ENCODE data around the gene RGS12. TPM values are rescaled to one million over a fixed set of nuclear protein-coding genes. Genes with fewer than 3 reads are reported as not detected.

Gene RGS12
- total RNA-seq, 1 donor from 2014 or later = 64.8 TPM

- Histone ChIP-seq H3K9me3 (no peaks in the 10 kb centered on the region), H3K36me3 (no peaks in the 10 kb centered on the region), H3K4me1 (no peaks in the 10 kb centered on the region), H3K27ac (no peak overlapping the region), H3K27me3 (no peaks in the 10 kb centered on the region), H3K4me3 (no peak overlapping the region)
- intact Hi-C loops (cut with DNase I) = no loop called here
- DNase-seq (ENCODE audit: extremely low spot score in 2 of 2) = no peak
- no peak for TF ChIP-seq CTCF (IDR thresholded peaks at IDR 0.05)
- TF ChIP-seq POLR2AphosphoS5 (IDR thresholded peaks at IDR 0.05; ENCODE audit: insufficient read depth in 1 of 2, low read depth in 1 of 2) = no peak
- TF ChIP-seq POLR2A (IDR thresholded peaks at IDR 0.05) = no peak
Measured at GRCh38 chr4:3263876-3264193, 29.0 kb upstream of the RGS12 start.

GRCh38 chr4:3266076-3266475 is 26.7 kb upstream of the RGS12 start:
- no peaks in the 10 kb centered on the region for H3K4me1 ChIP-seq
- peak in 1 of 2 donors; percentile 49 for DNase-seq (ENCODE audit: extremely low spot score in 2 of 2)
- H3K4me3 ChIP-seq = no peak overlapping the region
- H3K9me3 ChIP-seq = no peaks in the 10 kb centered on the region
- H3K27me3 ChIP-seq = no peaks in the 10 kb centered on the region
- no peaks in the 10 kb centered on the region for H3K36me3 ChIP-seq
- TF ChIP-seq CTCF (IDR thresholded peaks at IDR 0.05) (no peak), POLR2A (IDR thresholded peaks at IDR 0.05) (no peak), POLR2AphosphoS5 (IDR thresholded peaks at IDR 0.05; ENCODE audit: insufficient read depth in 1 of 2, low read depth in 1 of 2) (no peak)
- intact Hi-C loops (cut with DNase I) = no loop called here
- no peak overlapping the region for H3K27ac ChIP-seq

GRCh38 chr4:3267576-3268394 is 25.0 kb upstream of the RGS12 start:
- peak in 1 of 2 donors; percentile 52 for DNase-seq (ENCODE audit: extremely low spot score in 2 of 2)
- TF ChIP-seq POLR2A (IDR thresholded peaks at IDR 0.05) (no peak), POLR2AphosphoS5 (IDR thresholded peaks at IDR 0.05; ENCODE audit: insufficient read depth in 1 of 2, low read depth in 1 of 2) (no peak)
- Histone ChIP-seq H3K27me3 (no peaks in the 10 kb centered on the region), H3K9me3 (no peaks in the 10 kb centered on the region), H3K27ac (no peak overlapping the region), H3K36me3 (no peaks in the 10 kb centered on the region), H3K4me3 (no peak overlapping the region), H3K4me1 (no peaks in the 10 kb centered on the region)
- intact Hi-C loops (cut with DNase I) = no loop called here

- DNase-seq (ENCODE audit: extremely low spot score in 2 of 2) = peak in 1 of 2 donors; percentile 58
- no peaks in the 10 kb centered on the region for H3K36me3 ChIP-seq
- H3K27ac ChIP-seq = no peak overlapping the region
- TF ChIP-seq POLR2AphosphoS5 (IDR thresholded peaks at IDR 0.05; ENCODE audit: insufficient read depth in 1 of 2, low read depth in 1 of 2) = no peak
- no peaks in the 10 kb centered on the region for H3K4me1 ChIP-seq
- no peaks in the 10 kb centered on the region for H3K9me3 ChIP-seq
- intact Hi-C loops (cut with DNase I) = no loop called here
- H3K27me3 ChIP-seq = no peaks in the 10 kb centered on the region
- H3K4me3 ChIP-seq = no peak overlapping the region
Measured at GRCh38 chr4:3268395-3269104, 24.3 kb upstream of the RGS12 start.

GRCh38 chr4:3269105-3269927 is 23.5 kb upstream of the RGS12 start:
- H3K27ac ChIP-seq = no peak overlapping the region
- peak in 1 of 2 donors; percentile 67 for DNase-seq (ENCODE audit: extremely low spot score in 2 of 2)

More at GRCh38 chr4:3269105-3269927, 23.5 kb upstream of the RGS12 start:
- Histone ChIP-seq H3K4me1 (no peaks in the 10 kb centered on the region), H3K9me3 (no peaks in the 10 kb centered on the region), H3K4me3 (no peak overlapping the region), H3K27me3 (no peaks in the 10 kb centered on the region), H3K36me3 (no peaks in the 10 kb centered on the region)
- intact Hi-C loops (cut with DNase I) = no loop called here
- TF ChIP-seq CTCF (IDR thresholded peaks at IDR 0.05) (no peak), POLR2AphosphoS5 (IDR thresholded peaks at IDR 0.05; ENCODE audit: insufficient read depth in 1 of 2, low read depth in 1 of 2) (no peak), POLR2A (IDR thresholded peaks at IDR 0.05) (no peak)

Data from vagina (tissue), 2 donors.